WTC11 (cell line): ENCODE results near the gene MEAK7.

Source experiments
- EMX1 ChIP-seq: fragments of 250-450 bp; sonication (Bioruptor Pico); IDR thresholded peaks from 2 replicates; pipeline ENCODE4 v1.8.0; 2021; ENCODE audit warnings: mild to moderate bottlenecking
- FOXJ3 ChIP-seq: sonication (generic); formaldehyde crosslinking; IDR thresholded peaks from 2 replicates; pipeline ENCODE4 v1.9.0; 2021; ENCODE audit warnings: missing genetic modification reagents, mild to moderate bottlenecking, borderline replicate concordance
- NR2C2 ChIP-seq: sonication (generic); formaldehyde crosslinking; IDR thresholded peaks from 2 replicates; pipeline ENCODE4 v1.8.0; 2022; ENCODE audit warnings: mild to moderate bottlenecking, missing genetic modification reagents
- ZNF263 ChIP-seq: sonication (generic); formaldehyde crosslinking; IDR thresholded peaks from 2 replicates; pipeline ENCODE4 v1.8.1; 2022; ENCODE audit warnings: low read depth, mild to moderate bottlenecking, moderate library complexity, missing genetic modification reagents
- TF ChIP-seq, protein P1 (sequence below): fragments of 200-600 bp; IDR thresholded peaks from 2 replicates; pipeline ENCODE4 v1.8.0; 2022; ENCODE audit warnings: antibody characterized with exemption

- TF ChIP-seq EMX1 (CRISPR knock-in tag), result no peak
- no peak for TF ChIP-seq FOXJ3 (CRISPR knock-in tag)
- TF ChIP-seq, protein P1, sequence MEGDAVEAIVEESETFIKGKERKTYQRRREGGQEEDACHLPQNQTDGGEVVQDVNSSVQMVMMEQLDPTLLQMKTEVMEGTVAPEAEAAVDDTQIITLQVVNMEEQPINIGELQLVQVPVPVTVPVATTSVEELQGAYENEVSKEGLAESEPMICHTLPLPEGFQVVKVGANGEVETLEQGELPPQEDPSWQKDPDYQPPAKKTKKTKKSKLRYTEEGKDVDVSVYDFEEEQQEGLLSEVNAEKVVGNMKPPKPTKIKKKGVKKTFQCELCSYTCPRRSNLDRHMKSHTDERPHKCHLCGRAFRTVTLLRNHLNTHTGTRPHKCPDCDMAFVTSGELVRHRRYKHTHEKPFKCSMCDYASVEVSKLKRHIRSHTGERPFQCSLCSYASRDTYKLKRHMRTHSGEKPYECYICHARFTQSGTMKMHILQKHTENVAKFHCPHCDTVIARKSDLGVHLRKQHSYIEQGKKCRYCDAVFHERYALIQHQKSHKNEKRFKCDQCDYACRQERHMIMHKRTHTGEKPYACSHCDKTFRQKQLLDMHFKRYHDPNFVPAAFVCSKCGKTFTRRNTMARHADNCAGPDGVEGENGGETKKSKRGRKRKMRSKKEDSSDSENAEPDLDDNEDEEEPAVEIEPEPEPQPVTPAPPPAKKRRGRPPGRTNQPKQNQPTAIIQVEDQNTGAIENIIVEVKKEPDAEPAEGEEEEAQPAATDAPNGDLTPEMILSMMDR, result no peak
- TF ChIP-seq NR2C2 (CRISPR knock-in tag), result no peak
- no peak for TF ChIP-seq ZNF263 (CRISPR knock-in tag)
Observed at GRCh38 chr16:84489131-84489530, 15.3 kb downstream of the MEAK7 start.
